ENCODE measurements around the gene CCDC86.

Gene CCDC86

DNA sequence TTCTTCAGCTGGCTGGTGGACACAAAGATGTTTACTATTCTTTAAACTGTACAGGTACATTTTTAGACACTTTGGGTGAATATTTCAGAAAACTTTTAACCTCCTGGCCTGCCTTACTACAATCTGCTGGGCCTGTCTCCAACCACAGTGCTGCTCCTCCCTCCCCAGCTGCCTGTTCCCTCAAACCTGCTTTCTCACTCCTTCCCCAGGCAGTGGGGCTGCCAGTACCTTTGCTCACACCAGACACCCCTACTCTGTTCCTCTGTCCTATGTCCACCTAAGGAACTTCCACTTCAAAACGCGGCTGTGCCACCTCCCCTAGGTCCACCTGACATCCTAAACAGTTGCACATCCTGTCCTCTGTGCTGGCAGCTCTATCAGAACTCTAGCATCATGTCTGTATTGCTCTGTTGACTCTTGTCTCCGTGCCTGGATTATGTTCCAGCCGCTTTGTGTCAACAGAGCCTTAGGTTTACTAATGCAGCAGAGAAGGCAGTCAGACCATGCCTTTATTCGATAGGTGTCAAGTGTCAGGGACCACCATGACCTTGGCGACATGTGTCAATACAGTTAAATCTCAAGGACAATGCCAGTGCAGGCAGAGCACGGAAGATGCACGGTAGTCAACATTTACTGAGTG is 38.9 kb downstream of the CCDC86 start:
- Histone ChIP-seq H3K27ac (no peak overlapping the region), H3K9me3 (ENCODE audit: low read depth, low read length) (no peaks in the 10 kb centered on the region), H3K36me3 (ENCODE audit: insufficient read depth, low read length) (0 out of 2 replicates have a peak, but pooled peaks cover 13% of the 10 kb centered on the region), H3K4me3 (no peak overlapping the region), H3K9ac (ENCODE audit: insufficient read length) (no peak overlapping the region)
- TF ChIP-seq POLR2AphosphoS5 (IDR thresholded peaks at IDR 0.05; ENCODE audit: borderline replicate concordance, low read depth, low read length) (no peak), FOXP2 (optimal IDR thresholded peaks at IDR 0.05; ENCODE audit: control extremely low read depth, extremely low read length, insufficient read depth) (no peak), EZH2 (IDR thresholded peaks at IDR 0.05) (no peak)
- no peak for DNase-seq (ENCODE audit: low read depth, low spot score)

DNA sequence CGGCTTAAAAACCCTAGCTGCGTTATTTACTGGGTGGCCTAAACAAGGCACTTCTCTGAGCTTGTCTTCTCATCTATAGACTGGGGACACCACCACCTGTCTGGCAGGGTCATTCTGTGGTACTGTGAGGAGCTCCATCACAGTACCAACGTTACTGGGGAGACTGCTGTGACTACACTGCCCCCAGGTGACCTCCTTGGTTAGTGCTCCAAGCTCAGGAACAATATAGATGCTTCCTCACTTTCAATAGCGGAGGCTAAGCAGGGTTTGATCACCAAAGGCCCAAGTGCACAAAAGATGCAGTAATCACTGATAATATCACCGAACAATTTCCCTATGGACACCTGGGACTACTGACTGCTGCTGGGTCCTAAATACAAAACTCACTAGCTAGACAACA is 45.6 kb downstream of the CCDC86 start:
- no peak overlapping the region for H3K9ac ChIP-seq (ENCODE audit: insufficient read length)
- H3K4me3 ChIP-seq = no peak overlapping the region
- no peak for DNase-seq (ENCODE audit: low read depth, low spot score)
- no peak for TF ChIP-seq EZH2 (IDR thresholded peaks at IDR 0.05)
- no peak for TF ChIP-seq FOXP2 (optimal IDR thresholded peaks at IDR 0.05; ENCODE audit: control extremely low read depth, extremely low read length, insufficient read depth)
- TF ChIP-seq POLR2AphosphoS5 (IDR thresholded peaks at IDR 0.05; ENCODE audit: borderline replicate concordance, low read depth, low read length) = no peak
- peaks cover 29% of the 10 kb centered on the region for H3K36me3 ChIP-seq (ENCODE audit: insufficient read depth, low read length)
- no peak overlapping the region for H3K27ac ChIP-seq
- H3K9me3 ChIP-seq (ENCODE audit: low read depth, low read length) = no peaks in the 10 kb centered on the region

DNA sequence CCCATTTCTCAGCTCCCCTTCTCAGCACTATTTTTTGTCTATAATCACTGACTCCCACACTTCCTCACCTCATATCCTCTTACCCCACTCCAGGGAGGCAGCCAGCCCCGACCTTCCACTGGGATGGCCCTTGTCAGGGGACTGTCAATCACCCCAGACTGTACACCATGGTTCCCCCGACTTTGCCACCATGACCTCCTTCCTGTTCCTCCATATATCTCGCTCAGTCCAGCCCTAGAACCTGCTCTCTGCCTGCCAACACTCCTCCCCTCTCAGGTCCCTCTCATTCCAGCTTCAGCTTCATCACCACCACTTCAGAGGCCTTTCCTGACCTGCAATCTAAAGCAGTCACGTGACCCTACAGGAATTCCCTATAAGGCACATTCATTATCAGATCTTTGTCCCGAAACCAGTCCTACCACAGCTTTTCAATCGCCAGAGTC is 48.0 kb downstream of the CCDC86 start:
- Histone ChIP-seq H3K27ac (no peak overlapping the region), H3K4me3 (no peak overlapping the region), H3K9ac (ENCODE audit: insufficient read length) (no peak overlapping the region), H3K9me3 (ENCODE audit: low read depth, low read length) (no peaks in the 10 kb centered on the region), H3K36me3 (ENCODE audit: insufficient read depth, low read length) (peaks cover 45% of the 10 kb centered on the region)
- TF ChIP-seq EZH2 (IDR thresholded peaks at IDR 0.05) (no peak), POLR2AphosphoS5 (IDR thresholded peaks at IDR 0.05; ENCODE audit: borderline replicate concordance, low read depth, low read length) (no peak), FOXP2 (optimal IDR thresholded peaks at IDR 0.05; ENCODE audit: control extremely low read depth, extremely low read length, insufficient read depth) (no peak)
- no peak for DNase-seq (ENCODE audit: low read depth, low spot score)

GRCh38 chr11:60890696-60891095 is 48.8 kb downstream of the CCDC86 start:
- H3K9me3 ChIP-seq (ENCODE audit: low read depth, low read length) = no peaks in the 10 kb centered on the region
- H3K9ac ChIP-seq (ENCODE audit: insufficient read length) = no peak overlapping the region

GRCh38 chr11:60891103-60891741 is 49.3 kb downstream of the CCDC86 start:
- H3K9ac ChIP-seq (ENCODE audit: insufficient read length) = no peak overlapping the region
- DNase-seq (ENCODE audit: low read depth, low spot score) = no peak
- H3K9me3 ChIP-seq (ENCODE audit: low read depth, low read length) = no peaks in the 10 kb centered on the region
- no peak overlapping the region for H3K4me3 ChIP-seq
- H3K36me3 ChIP-seq (ENCODE audit: insufficient read depth, low read length) = peaks cover 58% of the 10 kb centered on the region
- no peak for TF ChIP-seq EZH2 (IDR thresholded peaks at IDR 0.05)
- TF ChIP-seq FOXP2 (optimal IDR thresholded peaks at IDR 0.05; ENCODE audit: control extremely low read depth, extremely low read length, insufficient read depth) = no peak
- no peak for TF ChIP-seq POLR2AphosphoS5 (IDR thresholded peaks at IDR 0.05; ENCODE audit: borderline replicate concordance, low read depth, low read length)
- H3K27ac ChIP-seq = no peak overlapping the region

More at GRCh38 chr11:60890696-60891095, 48.8 kb downstream of the CCDC86 start:
- Histone ChIP-seq H3K27ac (no peak overlapping the region), H3K4me3 (no peak overlapping the region), H3K36me3 (ENCODE audit: insufficient read depth, low read length) (peaks cover 53% of the 10 kb centered on the region)
- no peak for TF ChIP-seq POLR2AphosphoS5 (IDR thresholded peaks at IDR 0.05; ENCODE audit: borderline replicate concordance, low read depth, low read length)
- TF ChIP-seq EZH2 (IDR thresholded peaks at IDR 0.05) = no peak
- no peak for TF ChIP-seq FOXP2 (optimal IDR thresholded peaks at IDR 0.05; ENCODE audit: control extremely low read depth, extremely low read length, insufficient read depth)
- no peak for DNase-seq (ENCODE audit: low read depth, low spot score)

GRCh38 chr11:60895687-60896086 is 53.8 kb downstream of the CCDC86 start:
- Histone ChIP-seq H3K4me3 (no peak overlapping the region), H3K9ac (ENCODE audit: insufficient read length) (no peak overlapping the region), H3K9me3 (ENCODE audit: low read depth, low read length) (no peaks in the 10 kb centered on the region), H3K27ac (no peak overlapping the region), H3K36me3 (ENCODE audit: insufficient read depth, low read length) (peaks cover 89% of the 10 kb centered on the region)
- TF ChIP-seq FOXP2 (optimal IDR thresholded peaks at IDR 0.05; ENCODE audit: control extremely low read depth, extremely low read length, insufficient read depth) (no peak), EZH2 (IDR thresholded peaks at IDR 0.05) (no peak), POLR2AphosphoS5 (IDR thresholded peaks at IDR 0.05; ENCODE audit: borderline replicate concordance, low read depth, low read length) (no peak)
- DNase-seq (ENCODE audit: low read depth, low spot score) = no peak

DNA sequence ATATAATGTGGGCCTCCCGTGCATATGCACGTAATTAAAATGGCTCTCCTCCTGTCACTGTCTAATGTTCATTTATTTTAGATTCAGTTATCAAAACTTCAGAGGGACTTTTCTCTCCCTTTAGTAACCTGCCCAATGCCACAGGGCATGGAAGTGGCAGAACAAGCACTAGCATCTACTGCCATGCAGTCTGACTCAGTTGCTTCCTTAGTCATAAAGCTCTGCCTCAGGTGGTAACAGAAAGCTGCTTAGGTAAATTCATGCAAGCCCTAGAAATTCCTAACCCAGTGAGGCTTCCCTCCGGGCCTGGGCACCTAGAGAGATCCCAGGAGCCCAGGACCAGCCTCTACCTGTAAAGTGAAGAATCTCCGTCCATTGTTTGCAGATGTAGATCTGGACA is 55.6 kb downstream of the CCDC86 start:
- DNase-seq (ENCODE audit: low read depth, low spot score) = no peak
- Histone ChIP-seq H3K36me3 (ENCODE audit: insufficient read depth, low read length) (peaks cover 91% of the 10 kb centered on the region), H3K4me3 (no peak overlapping the region), H3K9me3 (ENCODE audit: low read depth, low read length) (no peaks in the 10 kb centered on the region), H3K27ac (no peak overlapping the region), H3K9ac (ENCODE audit: insufficient read length) (no peak overlapping the region)
- no peak for TF ChIP-seq FOXP2 (optimal IDR thresholded peaks at IDR 0.05; ENCODE audit: control extremely low read depth, extremely low read length, insufficient read depth)
- TF ChIP-seq EZH2 (IDR thresholded peaks at IDR 0.05) = no peak
- no peak for TF ChIP-seq POLR2AphosphoS5 (IDR thresholded peaks at IDR 0.05; ENCODE audit: borderline replicate concordance, low read depth, low read length)

DNA sequence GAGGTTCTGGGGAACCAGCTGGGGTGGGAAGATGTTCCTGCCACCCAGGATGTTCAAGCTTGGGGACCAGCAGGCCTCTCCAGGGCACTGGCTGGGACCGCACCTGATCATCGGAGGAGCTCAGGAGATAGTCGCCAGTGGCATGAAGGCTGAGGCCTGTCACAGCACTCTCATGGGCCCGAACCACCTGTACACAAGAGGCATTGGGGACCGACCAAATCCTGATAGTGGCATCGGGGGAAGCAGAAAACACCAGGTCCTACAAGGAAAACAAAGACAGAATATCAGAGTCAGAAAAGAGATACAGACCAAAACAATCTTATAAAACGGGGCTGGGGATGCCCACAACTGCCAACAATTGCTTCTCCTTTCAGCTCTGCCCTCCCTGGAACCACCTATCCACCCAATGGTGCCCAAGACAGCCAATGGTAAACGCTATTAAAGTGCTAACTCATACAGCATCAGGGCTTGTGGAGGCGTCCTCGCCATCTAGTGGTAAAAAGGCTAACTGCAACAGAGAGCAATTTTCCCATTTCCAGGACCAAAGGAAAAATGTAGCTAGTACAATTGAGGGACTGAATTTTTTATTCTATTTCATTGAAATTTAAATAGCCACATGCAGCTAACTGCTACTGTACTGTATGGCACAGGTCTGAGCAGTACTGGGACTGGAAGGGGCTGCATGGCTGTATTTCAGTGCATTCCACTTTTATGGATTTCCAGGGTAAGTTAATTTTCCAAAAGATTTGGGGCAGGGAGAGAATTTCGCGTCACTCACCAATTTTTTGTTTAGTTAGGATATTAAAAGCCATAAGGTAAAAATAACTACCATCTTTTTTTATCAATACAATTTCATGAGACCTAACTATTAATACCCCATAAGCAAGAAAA is 57.4 kb downstream of the CCDC86 start:
- H3K27ac ChIP-seq = peak overlapping the region; percentile 61
- H3K9ac ChIP-seq (ENCODE audit: insufficient read length) = no peak overlapping the region
- peak; percentile 22 for DNase-seq (ENCODE audit: low read depth, low spot score)
- no peaks in the 10 kb centered on the region for H3K9me3 ChIP-seq (ENCODE audit: low read depth, low read length)
- peaks cover 97% of the 10 kb centered on the region for H3K36me3 ChIP-seq (ENCODE audit: insufficient read depth, low read length)
- TF ChIP-seq EZH2 (IDR thresholded peaks at IDR 0.05) (no peak), POLR2AphosphoS5 (IDR thresholded peaks at IDR 0.05; ENCODE audit: borderline replicate concordance, low read depth, low read length) (no peak)
- H3K4me3 ChIP-seq = no peak overlapping the region
